Type B pancreatic cell (in vitro differentiated cells): ENCODE measurements around the gene PAIP2B. TPM values are rescaled to one million over a fixed set of nuclear protein-coding genes. Genes with fewer than 3 reads are reported as not detected.
"Not testable (repeated sequence)": the region's sequence is repeated elsewhere in the genome, so short reads cannot be mapped to it uniquely, and the experiment has no call there.

Source experiments
- DNase-seq: peaks from one replicate; pipeline ENCODE4 v3.0.0; 2021; ENCODE audit warnings: mixed read lengths; ENCODE audit not compliant: unreplicated experiment; ENCODE audit errors: extremely low spot score
- H3K27ac Mint-ChIP-seq: 2 replicates; pipeline ENCODE4 v1.8.0; 2021; ENCODE audit warnings: mild to moderate bottlenecking, mixed read lengths
- H3K27me3 Mint-ChIP-seq: 2 replicates; pipeline ENCODE4 v1.8.0; 2021; ENCODE audit warnings: mixed read lengths
- H3K36me3 Mint-ChIP-seq: 2 replicates; pipeline ENCODE4 v1.8.0; 2021; ENCODE audit warnings: mixed read lengths
- H3K4me1 Mint-ChIP-seq: one replicate; pipeline ENCODE4 v1.8.0; 2021; ENCODE audit warnings: mixed read lengths; ENCODE audit not compliant: unreplicated experiment
- H3K4me3 Mint-ChIP-seq: 2 replicates; pipeline ENCODE4 v1.8.0; 2021; ENCODE audit warnings: mild to moderate bottlenecking, mixed read lengths
- H3K9me3 Mint-ChIP-seq: 2 replicates; pipeline ENCODE4 v1.8.0; 2021; ENCODE audit warnings: mixed read lengths
- total RNA-seq: library from RNA; stranded (reverse); gene quantifications from 2 replicates; pipeline ENCODE4 v1.2.1, GENCODE V29; 2021; ENCODE audit warnings: low replicate concordance
- TF ChIP-seq, protein P1 (sequence below): fragments of 200-600 bp; sonication (generic); conservative IDR thresholded peaks from 2 replicates; pipeline ENCODE4 v1.5.0; 2021; ENCODE audit warnings: antibody characterized with exemption, mild to moderate bottlenecking

PAIP2B gene
- total RNA-seq, 1 donor from 2014 or later = 13.7 TPM

DNA sequence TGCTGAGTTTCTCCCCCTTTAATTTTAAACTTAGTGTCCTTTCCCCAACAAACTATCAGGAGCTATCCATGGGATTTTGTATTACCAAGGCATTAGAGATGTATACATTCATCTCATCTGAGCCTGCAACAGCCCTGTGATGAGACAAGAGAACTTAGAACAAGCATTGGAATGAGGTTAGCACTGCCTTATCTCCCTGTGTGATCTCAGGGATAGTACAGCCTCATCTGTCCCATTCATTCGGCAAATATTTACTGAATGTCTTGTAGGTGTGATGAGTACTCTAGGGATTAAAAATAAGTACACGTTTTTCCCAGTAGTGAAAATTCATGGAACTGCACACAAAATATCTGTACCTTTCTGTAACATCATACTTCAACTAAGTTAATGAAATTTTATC, 45.6 kb downstream of the PAIP2B start:
- TF ChIP-seq, protein P1, sequence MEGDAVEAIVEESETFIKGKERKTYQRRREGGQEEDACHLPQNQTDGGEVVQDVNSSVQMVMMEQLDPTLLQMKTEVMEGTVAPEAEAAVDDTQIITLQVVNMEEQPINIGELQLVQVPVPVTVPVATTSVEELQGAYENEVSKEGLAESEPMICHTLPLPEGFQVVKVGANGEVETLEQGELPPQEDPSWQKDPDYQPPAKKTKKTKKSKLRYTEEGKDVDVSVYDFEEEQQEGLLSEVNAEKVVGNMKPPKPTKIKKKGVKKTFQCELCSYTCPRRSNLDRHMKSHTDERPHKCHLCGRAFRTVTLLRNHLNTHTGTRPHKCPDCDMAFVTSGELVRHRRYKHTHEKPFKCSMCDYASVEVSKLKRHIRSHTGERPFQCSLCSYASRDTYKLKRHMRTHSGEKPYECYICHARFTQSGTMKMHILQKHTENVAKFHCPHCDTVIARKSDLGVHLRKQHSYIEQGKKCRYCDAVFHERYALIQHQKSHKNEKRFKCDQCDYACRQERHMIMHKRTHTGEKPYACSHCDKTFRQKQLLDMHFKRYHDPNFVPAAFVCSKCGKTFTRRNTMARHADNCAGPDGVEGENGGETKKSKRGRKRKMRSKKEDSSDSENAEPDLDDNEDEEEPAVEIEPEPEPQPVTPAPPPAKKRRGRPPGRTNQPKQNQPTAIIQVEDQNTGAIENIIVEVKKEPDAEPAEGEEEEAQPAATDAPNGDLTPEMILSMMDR = no peak
- H3K4me3 Mint-ChIP-seq = no peak overlapping the region
- no peaks in the 10 kb centered on the region for H3K36me3 Mint-ChIP-seq

GRCh38 chr2:71178836-71179235, 48.1 kb downstream of the PAIP2B start:
- H3K27ac Mint-ChIP-seq, H3K36me3 Mint-ChIP-seq, DNase-seq, H3K4me1 Mint-ChIP-seq, H3K4me3 Mint-ChIP-seq, H3K9me3 Mint-ChIP-seq: not testable (repeated sequence)
- H3K27me3 Mint-ChIP-seq = peaks cover 14% of the 10 kb centered on the region

More for the DNA sequence above, 45.6 kb downstream of the PAIP2B start:
- Mint-ChIP-seq H3K4me1 (peaks cover 3% of the 10 kb centered on the region), H3K27me3 (peaks cover 7% of the 10 kb centered on the region), H3K9me3 (no peaks in the 10 kb centered on the region), H3K27ac (no peak overlapping the region)
- DNase-seq = no peak

GRCh38 chr2:71174207-71174606, 52.7 kb downstream of the PAIP2B start:
- no peak overlapping the region for H3K4me3 Mint-ChIP-seq
- no peak overlapping the region for H3K27ac Mint-ChIP-seq
- peaks cover 14% of the 10 kb centered on the region for H3K27me3 Mint-ChIP-seq
- H3K36me3 Mint-ChIP-seq = no peaks in the 10 kb centered on the region
- DNase-seq = no peak
- H3K4me1 Mint-ChIP-seq = no peaks in the 10 kb centered on the region
- TF ChIP-seq, protein P1 = no peak
- H3K9me3 Mint-ChIP-seq = no peaks in the 10 kb centered on the region

DNA sequence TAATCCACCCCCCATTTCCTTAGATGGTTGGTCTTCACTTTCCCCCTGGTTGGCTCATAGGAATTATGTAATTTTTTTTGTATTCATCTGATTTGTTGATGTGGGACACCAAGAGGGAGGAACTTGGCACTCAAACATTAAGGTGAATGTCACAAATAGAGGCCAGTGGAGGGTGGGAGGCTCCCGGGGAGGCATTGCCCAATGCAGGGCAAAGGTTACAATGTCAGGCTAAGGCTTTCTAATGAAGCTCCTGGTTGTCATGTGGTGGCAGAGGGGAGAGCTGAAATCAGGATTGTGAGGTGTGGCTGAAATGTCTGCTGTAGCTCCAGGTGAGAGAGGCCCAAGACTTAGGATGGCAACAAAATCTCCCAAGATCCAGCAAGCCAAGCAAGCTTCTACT, 53.8 kb downstream of the PAIP2B start:
- Mint-ChIP-seq H3K4me3 (no peak overlapping the region), H3K36me3 (no peaks in the 10 kb centered on the region), H3K27ac (no peak overlapping the region), H3K4me1 (no peaks in the 10 kb centered on the region), H3K9me3 (no peaks in the 10 kb centered on the region), H3K27me3 (peaks cover 13% of the 10 kb centered on the region)
- TF ChIP-seq, protein P1 = no peak
- DNase-seq = no peak

- H3K36me3 Mint-ChIP-seq = no peaks in the 10 kb centered on the region
- H3K27ac Mint-ChIP-seq = no peak overlapping the region
- H3K4me1 Mint-ChIP-seq = no peaks in the 10 kb centered on the region
- H3K27me3 Mint-ChIP-seq = peaks cover 19% of the 10 kb centered on the region
- H3K9me3 Mint-ChIP-seq = no peaks in the 10 kb centered on the region
- TF ChIP-seq, protein P1 = no peak
- DNase-seq = no peak
- H3K4me3 Mint-ChIP-seq = no peak overlapping the region
Observed at GRCh38 chr2:71166812-71167211, 60.1 kb downstream of the PAIP2B start.

DNA sequence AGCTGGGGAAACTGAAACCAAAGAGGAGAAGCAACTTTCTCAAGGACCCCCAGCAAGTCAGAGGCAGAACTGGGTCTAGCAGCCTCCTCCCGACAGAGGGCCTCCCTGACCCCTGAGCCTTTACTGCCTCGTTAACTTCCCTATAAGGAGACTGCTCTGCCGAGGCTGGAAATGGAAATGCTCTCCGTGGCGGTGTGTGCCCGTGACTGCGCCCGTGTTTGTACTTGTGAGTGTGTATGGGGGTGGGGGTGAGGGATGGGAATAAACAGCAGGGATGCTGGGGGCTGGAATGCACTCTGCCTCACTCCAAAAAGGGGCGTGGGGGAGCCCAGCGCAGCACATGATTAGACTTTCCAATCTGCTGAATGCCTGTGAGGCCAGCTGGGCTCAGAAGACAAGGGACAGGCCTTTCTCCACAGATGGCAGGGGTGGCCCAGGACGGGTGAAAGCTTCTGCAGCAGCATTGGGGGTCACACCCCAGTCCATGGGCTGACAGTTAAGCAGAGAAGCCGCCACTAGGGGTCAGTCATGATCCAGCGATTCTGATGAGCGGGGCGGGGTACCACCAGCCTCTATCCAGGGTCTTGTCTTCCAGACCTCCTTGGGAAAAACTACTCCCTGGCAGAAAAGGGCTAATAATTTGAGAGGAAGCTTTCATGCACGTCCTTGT, 69.6 kb downstream of the PAIP2B start:
- TF ChIP-seq, protein P1 = peak; percentile 83
- Mint-ChIP-seq H3K27me3 (peaks cover 31% of the 10 kb centered on the region), H3K4me3 (no peak overlapping the region), H3K27ac (no peak overlapping the region), H3K36me3 (no peaks in the 10 kb centered on the region), H3K9me3 (no peaks in the 10 kb centered on the region), H3K4me1 (peaks cover 7% of the 10 kb centered on the region)
- peak; percentile 79 for DNase-seq
